GM12878 (cell line): Measurements from ENCODE around the gene C1orf210. TPM values are rescaled to one million over a fixed set of nuclear protein-coding genes. Genes with fewer than 3 reads are reported as not detected.

Experiments used
- ATAC-seq: fragments of 200-7000 bp; cut with Tn5 transposase; 3 replicates; pipeline ENCODE4 v1.9.1; 2020; ENCODE audit warnings: mild to moderate bottlenecking, moderate library complexity
- BruUV-seq: library from RNA; stranded (reverse); fragments of 400-500 nt; replicated peaks from 2 replicates; lab custom pipeline; 2021; lab: Mats Ljungman, UMichigan
- CTCF ChIA-PET: fragments of 300-600 bp; sonication (Branson Sonifier 250); formaldehyde crosslinking; extraction: SDS; loops from one replicate; lab custom pipeline; 2021; ENCODE audit warnings: inconsistent platforms; lab: Yijun Ruan, JAX
- POLR2A ChIA-PET: fragments of 350-600 bp; formaldehyde crosslinking; extraction: SDS; loops from one replicate; lab custom pipeline; 2021; ENCODE audit warnings: inconsistent platforms; lab: Charles Lee
- RAD21 ChIA-PET: fragments of 300-600 bp; sonication (Branson Sonifier 250); formaldehyde crosslinking; loops from one replicate; lab custom pipeline; 2023; ENCODE audit warnings: antibody characterized with exemption; ENCODE audit not compliant: unreplicated experiment; lab: Charles Lee
- SMC1A ChIA-PET: fragments of 300-600 bp; sonication (Branson Sonifier 250); formaldehyde crosslinking; loops from one replicate; lab custom pipeline; 2023; ENCODE audit not compliant: unreplicated experiment, uncharacterized antibody; lab: Charles Lee
- DNase-seq: peaks from one replicate; pipeline ENCODE4 v3.0.0-alpha.2; 2011; ENCODE audit warnings: low read depth, low spot score
- FAIRE-seq: peaks from 3 replicates; lab custom pipeline; 2011; peaks lifted over from hg19 to GRCh38; lab: Jason Lieb, UNC
- H2AFZ ChIP-seq: 2 replicates; pipeline ENCODE4 v1.6.0; 2011; ENCODE audit warnings: low read depth, low read length, control low read depth; ENCODE audit not compliant: control insufficient read depth
- H3K27ac ChIP-seq: 2 replicates; pipeline ENCODE4 v1.5.1; 2011; ENCODE audit warnings: control low read depth; ENCODE audit not compliant: control insufficient read depth, insufficient read depth
- H3K27me3 ChIP-seq, 2 experiments: replicated peaks in 1 of 2; 2 replicates each; pipeline versions ENCODE4 v1.6.0 to v1.6.1; 2011; ENCODE audit warnings: low read length in 1 of 2; ENCODE audit not compliant: control insufficient read depth in 2 of 2, insufficient read depth in 2 of 2
- H3K36me3 ChIP-seq, 2 experiments: 2 replicates each; pipeline ENCODE4 v1.5.1; 2011; ENCODE audit warnings: low read length in 1 of 2; ENCODE audit not compliant: control insufficient read depth in 2 of 2, insufficient read depth in 2 of 2
- H3K4me1 ChIP-seq: 2 replicates; pipeline ENCODE4 v1.6.1; 2011; ENCODE audit warnings: mild to moderate bottlenecking, low read length, moderate library complexity, mixed read lengths; ENCODE audit not compliant: control insufficient read depth, insufficient read depth
- H3K4me2 ChIP-seq: 2 replicates; pipeline ENCODE4 v1.6.0; 2011; ENCODE audit warnings: control low read depth; ENCODE audit not compliant: control insufficient read depth, insufficient read depth
- H3K4me3 ChIP-seq: fragments of 200-600 bp; sonication (generic); 2 replicates; pipeline ENCODE4 v1.5.1; 2016
- H3K79me2 ChIP-seq: 2 replicates; pipeline ENCODE4 v1.6.0; 2011; ENCODE audit warnings: low read length; ENCODE audit not compliant: control insufficient read depth, insufficient read depth
- H3K9ac ChIP-seq: 2 replicates; pipeline ENCODE4 v1.8.0; 2011; ENCODE audit warnings: low read length, control low read depth, mixed read lengths; ENCODE audit not compliant: control insufficient read depth, insufficient read depth
- H3K9me3 ChIP-seq: replicated peaks from 3 replicates; pipeline ENCODE4 v1.5.1; 2011; ENCODE audit warnings: mild to moderate bottlenecking, low read length; ENCODE audit not compliant: control insufficient read depth, insufficient read depth
- H4K20me1 ChIP-seq: 2 replicates; pipeline ENCODE4 v1.6.0; 2011; ENCODE audit not compliant: control insufficient read depth, insufficient read depth
- BCL11A ChIP-seq: IDR thresholded peaks from 2 replicates; pipeline ENCODE4 v1.6.1; 2011; ENCODE audit warnings: low read depth, low read length
- DPF2 ChIP-seq: fragments of 450-650 bp; IDR thresholded peaks from 2 replicates; pipeline ENCODE4 v1.6.1; 2017; ENCODE audit warnings: mild to moderate bottlenecking
- FOXK2 ChIP-seq: fragments of 450-650 bp; IDR thresholded peaks from 2 replicates; pipeline ENCODE4 v1.6.1; 2017; ENCODE audit warnings: mild to moderate bottlenecking, moderate library complexity
- HDAC2 ChIP-seq: fragments of 200-600 bp; sonication (generic); IDR thresholded peaks from 2 replicates; pipeline ENCODE4 v1.6.1; 2017
- IRF4 ChIP-seq: IDR thresholded peaks from 2 replicates; pipeline ENCODE4 v1.6.1; 2011; ENCODE audit warnings: low read depth, low read length
- KAT2A ChIP-seq: conservative IDR thresholded peaks from 2 replicates; pipeline ENCODE4 v1.6.1; 2011; ENCODE audit warnings: low read depth, low read length; ENCODE audit not compliant: control insufficient read depth
- KLF5 ChIP-seq: fragments of 450-650 bp; IDR thresholded peaks from 2 replicates; pipeline ENCODE4 v1.6.1; 2014; ENCODE audit warnings: mild to moderate bottlenecking; ENCODE audit not compliant: partially characterized antibody
- MEF2A ChIP-seq: IDR thresholded peaks from 2 replicates; pipeline ENCODE4 v1.6.1; 2011; ENCODE audit warnings: low read depth, mild to moderate bottlenecking, low read length, moderate library complexity; ENCODE audit not compliant: insufficient read depth
- PBX3 ChIP-seq: IDR thresholded peaks from 2 replicates; pipeline ENCODE4 v1.6.1; 2011; ENCODE audit warnings: mild to moderate bottlenecking, low read depth, low read length, moderate library complexity; ENCODE audit not compliant: insufficient replicate concordance
- PRDM15 ChIP-seq: fragments of 450-650 bp; formaldehyde crosslinking; IDR thresholded peaks from 2 replicates; pipeline ENCODE4 v1.4.0; 2020; ENCODE audit warnings: mild to moderate bottlenecking, moderate library complexity
- SREBF1 ChIP-seq: IDR thresholded peaks from 2 replicates; pipeline ENCODE4 v1.6.1; 2012; ENCODE audit warnings: mild to moderate bottlenecking, low read length
- SUPT20H ChIP-seq: IDR thresholded peaks from 2 replicates; pipeline ENCODE4 v1.6.1; 2011; ENCODE audit warnings: low read depth, mild to moderate bottlenecking, low read length, moderate library complexity, borderline replicate concordance; ENCODE audit not compliant: control insufficient read depth
- WGBS: methylation state at CpG from one replicate; pipeline ENCODE4 v1.1.6; 2016; ENCODE audit warnings: low lambda C conversion rate; ENCODE audit not compliant: insufficient replicate concordance, insufficient coverage; ENCODE audit errors: missing lambda C conversion rate; 5-methylcytosine and 5-hydroxymethylcytosine counted together
- in situ Hi-C: fragments of 300-500 bp; cut with MboI; formaldehyde crosslinking; loops from 9 replicates; pipeline ENCODE4 v1.14.3; 2018; ENCODE audit warnings: mixed read lengths
- intact Hi-C: fragments of 100-400 bp; cut with micrococcal nuclease; formaldehyde crosslinking; loops from one replicate; pipeline ENCODE4 v1.14.2; 2022; ENCODE audit not compliant: unreplicated experiment
- polyA plus RNA-seq, 11 experiments: library from polyadenylated mRNA; depleted of rRNA in 4 of 11; unstranded in 6 of 11; stranded (reverse) in 5 of 11; fragments of >200 nt; fragmentation: Nextera tagmentation in 4 of 11; fragmentation: Illumina TruSeq in 1 of 11; extraction: Ambion mirVana in 4 of 11; extraction: Trizol in 1 of 11; gene quantifications; 1 replicate in 1 of 11; 2 replicates in 10 of 11; pipeline versions ENCODE4 v1.2.1 to v1.2.3, GENCODE V29; 2011 to 2016; ENCODE audit warnings: inconsistent platforms in 2 of 11, missing spikeins in 2 of 11, low read depth in 1 of 11
- total RNA-seq, 4 experiments: library from RNA; depleted of rRNA in 3 of 4; stranded (reverse); fragments of >200 nt in 3 of 4; fragmentation: Illumina TruSeq in 1 of 4; extraction: Trizol in 1 of 4; gene quantifications; 2 replicates each; pipeline versions ENCODE4 v1.2.1 to v1.2.3, GENCODE V29; 2013 to 2021

Gene C1orf210
- total and polyA plus RNA-seq, 10 of the 15 experiments (the other 5 are each of a cell fraction or from before 2014, with no cell fraction given): 0.07 TPM; not detected in 9

- DNase-seq (no peak), ATAC-seq (no peak), FAIRE-seq (no peak)
- Histone ChIP-seq H3K27me3 (no peaks in the 10 kb centered on the region), H3K27ac (no peak overlapping the region), H3K9me3 (no peaks in the 10 kb centered on the region), H3K79me2 (no peaks in the 10 kb centered on the region), H3K4me1 (peaks cover 4% of the 10 kb centered on the region; the same call in 1 of the 2 replicates), H2AFZ (no peak overlapping the region), H3K36me3 (no peaks in the 10 kb centered on the region), H3K9ac (no peak overlapping the region), H3K4me3 (no peak overlapping the region), H3K4me2 (no peak overlapping the region), H4K20me1 (no peaks in the 10 kb centered on the region)
- WGBS: 38% methylated on average over 12 of the region's 12 CpGs
- BruUV-seq: no TSS peak
- RAD21 ChIA-PET: no interaction called here
- CTCF ChIA-PET: interaction anchor here (0.7 kb wide), 1 partner anchor 265 kb away, joined by 3 read pairs; no protein-coding TSS in a partner anchor
- POLR2A ChIA-PET: no interaction called here
- intact Hi-C loops: no loop called here
- SMC1A ChIA-PET: interaction anchor here (1.4 kb wide), 1 partner anchor 22 kb away, joined by 3 read pairs; no protein-coding TSS in a partner anchor
- in situ Hi-C loops: no loop called here
- no peak for TF ChIP-seq MEF2A
- TF ChIP-seq KLF5: no peak
- no peak for TF ChIP-seq FOXK2
- no peak for TF ChIP-seq DPF2
- TF ChIP-seq SUPT20H: no peak
- no peak for TF ChIP-seq BCL11A
- TF ChIP-seq KAT2A: no peak
- TF ChIP-seq SREBF1: no peak
- no peak for TF ChIP-seq PRDM15 (CRISPR knock-in tag)
- TF ChIP-seq IRF4: no peak
- no peak for TF ChIP-seq HDAC2
- TF ChIP-seq PBX3: no peak
- TF ChIP-seq, all 136 proteins: peak for 0
Observed at GRCh38 chr1:43271186-43272118, 13.9 kb downstream of the C1orf210 start.
